ENCODE data around the gene MDM4.
"Not testable (repeated sequence)": the region's sequence is repeated elsewhere in the genome, so short reads cannot be mapped to it uniquely, and the experiment has no call there.

The MDM4 gene

DNA sequence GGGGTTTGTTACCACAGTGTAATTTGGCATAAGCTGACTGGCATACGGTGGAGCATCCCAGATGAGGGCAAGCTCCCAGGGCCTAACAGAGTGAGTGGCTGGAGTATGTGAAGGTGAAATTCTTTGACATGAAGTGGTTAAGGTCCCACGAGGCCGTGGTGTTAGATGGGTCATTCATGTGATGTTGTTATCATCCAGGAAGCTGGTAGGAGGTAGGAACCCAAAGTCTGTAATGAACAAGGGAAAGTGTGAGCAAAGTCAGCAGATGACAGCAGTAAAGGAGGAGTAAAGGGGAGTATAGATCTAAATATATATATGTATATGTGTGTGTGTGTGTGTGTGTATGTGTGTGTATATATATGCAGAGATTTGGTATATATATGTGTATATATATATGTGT lies 47.6 kb downstream of the MDM4 start:
- DNase-seq = no peak

DNA sequence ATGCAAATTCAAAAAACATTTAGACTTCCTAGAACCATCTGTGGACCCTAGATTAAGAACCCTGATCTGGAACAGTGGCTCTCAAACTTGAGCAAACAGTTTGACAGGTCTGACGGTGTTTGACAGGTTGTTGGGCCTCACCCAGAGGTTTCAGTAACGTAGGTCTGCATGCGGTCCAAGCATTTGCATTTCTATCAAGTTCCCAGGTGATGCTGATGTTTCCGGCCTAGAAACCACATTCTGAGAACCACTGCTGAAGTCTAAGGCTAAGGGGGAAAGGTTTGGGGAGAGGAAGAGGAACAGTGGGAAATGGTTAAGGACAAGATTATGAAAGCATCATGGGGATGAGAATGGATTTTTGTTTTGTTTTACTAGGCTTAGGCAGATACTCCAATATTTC lies 48.6 kb downstream of the MDM4 start:
- no peak for DNase-seq

GRCh38 chr1:204565617-204566582 lies 49.7 kb downstream of the MDM4 start:
- peak; percentile 67 to 74 for DNase-seq

DNA sequence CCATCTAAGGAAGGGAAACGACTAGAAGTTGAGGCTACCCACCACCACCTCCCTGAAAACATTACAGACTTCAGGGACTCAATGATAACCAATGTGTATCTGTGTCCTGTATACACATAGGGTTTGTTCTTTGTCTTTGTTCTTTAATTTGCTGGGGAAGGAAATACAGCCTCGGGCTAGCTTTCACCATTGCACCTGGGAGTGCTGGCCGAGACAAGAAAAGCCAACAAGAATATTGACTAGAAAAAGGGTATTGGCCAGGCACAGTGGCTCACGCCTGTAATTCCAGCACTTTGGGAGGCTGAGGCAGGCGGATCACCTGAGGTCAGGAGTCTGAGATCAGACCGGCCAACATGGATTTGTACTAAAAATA lies 50.4 kb downstream of the MDM4 start:
- no peak for DNase-seq

GRCh38 chr1:204567071-204567470 lies 50.9 kb downstream of the MDM4 start:
- DNase-seq = no peak

DNA sequence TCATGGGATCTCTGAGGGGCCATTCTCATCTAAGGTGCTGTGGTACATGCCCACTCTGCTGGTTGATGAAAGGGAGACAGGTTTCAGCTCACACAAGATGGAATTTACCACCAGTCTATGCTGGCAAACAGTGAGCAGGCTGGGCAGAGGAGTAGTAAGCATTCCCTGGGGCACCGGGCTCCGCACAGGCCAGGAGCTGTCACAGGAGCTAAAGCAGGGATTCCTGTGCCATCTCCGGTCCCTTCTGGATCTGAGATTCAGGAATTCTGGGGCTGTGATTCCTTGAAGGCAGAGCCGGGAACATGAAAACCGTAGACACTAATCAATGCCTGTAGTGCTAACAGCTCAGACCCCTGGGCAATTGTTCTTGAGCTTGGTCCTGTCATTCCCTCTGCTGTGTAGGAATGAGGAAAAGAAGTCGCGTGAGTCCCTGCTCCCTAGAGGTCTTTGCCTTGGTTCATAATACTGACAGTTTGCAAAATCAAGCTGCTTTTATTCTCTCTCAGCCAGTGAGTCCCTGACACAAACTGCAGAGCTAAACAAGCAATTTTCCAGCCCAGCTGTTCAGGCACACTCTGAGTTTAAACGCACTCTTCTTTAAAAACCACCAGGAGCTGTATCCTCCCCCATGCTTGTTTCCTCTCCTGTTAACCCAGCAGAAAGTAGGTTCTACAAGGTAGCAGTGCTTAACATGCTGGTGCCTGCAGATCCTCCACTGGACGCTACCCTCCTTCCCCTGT lies 52.5 kb downstream of the MDM4 start:
- no peak for DNase-seq

DNA sequence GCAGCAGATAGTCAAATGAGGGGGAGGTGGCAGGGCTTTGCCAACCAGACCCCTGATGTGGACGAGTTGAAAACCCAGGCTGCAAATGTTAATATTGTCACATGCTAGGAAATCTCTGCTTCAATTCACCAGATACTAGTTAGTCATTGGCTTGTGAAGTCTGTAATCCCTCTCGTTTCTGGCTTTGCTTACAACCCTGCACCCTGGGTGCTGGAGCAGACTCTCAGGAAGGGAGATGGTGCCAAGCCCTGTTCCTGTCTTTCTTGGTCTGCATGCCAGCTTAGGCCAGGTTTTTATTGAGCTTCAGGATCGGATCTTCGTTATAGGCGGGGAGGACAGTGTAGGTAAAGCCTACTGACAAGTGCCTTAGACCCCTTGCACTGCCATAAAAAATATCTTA lies 53.3 kb downstream of the MDM4 start:
- DNase-seq = no peak

- DNase-seq = not testable (repeated sequence)
Measured at GRCh38 chr1:204570021-204570420, 53.8 kb downstream of the MDM4 start.

GRCh38 chr1:204571128-204571527 lies 54.9 kb downstream of the MDM4 start:
- no peak for DNase-seq

- DNase-seq = no peak
Measured at GRCh38 chr1:204571631-204572030, 55.4 kb downstream of the MDM4 start.

GRCh38 chr1:204572923-204573922 lies 57.0 kb downstream of the MDM4 start:
- no peak for DNase-seq

DNA sequence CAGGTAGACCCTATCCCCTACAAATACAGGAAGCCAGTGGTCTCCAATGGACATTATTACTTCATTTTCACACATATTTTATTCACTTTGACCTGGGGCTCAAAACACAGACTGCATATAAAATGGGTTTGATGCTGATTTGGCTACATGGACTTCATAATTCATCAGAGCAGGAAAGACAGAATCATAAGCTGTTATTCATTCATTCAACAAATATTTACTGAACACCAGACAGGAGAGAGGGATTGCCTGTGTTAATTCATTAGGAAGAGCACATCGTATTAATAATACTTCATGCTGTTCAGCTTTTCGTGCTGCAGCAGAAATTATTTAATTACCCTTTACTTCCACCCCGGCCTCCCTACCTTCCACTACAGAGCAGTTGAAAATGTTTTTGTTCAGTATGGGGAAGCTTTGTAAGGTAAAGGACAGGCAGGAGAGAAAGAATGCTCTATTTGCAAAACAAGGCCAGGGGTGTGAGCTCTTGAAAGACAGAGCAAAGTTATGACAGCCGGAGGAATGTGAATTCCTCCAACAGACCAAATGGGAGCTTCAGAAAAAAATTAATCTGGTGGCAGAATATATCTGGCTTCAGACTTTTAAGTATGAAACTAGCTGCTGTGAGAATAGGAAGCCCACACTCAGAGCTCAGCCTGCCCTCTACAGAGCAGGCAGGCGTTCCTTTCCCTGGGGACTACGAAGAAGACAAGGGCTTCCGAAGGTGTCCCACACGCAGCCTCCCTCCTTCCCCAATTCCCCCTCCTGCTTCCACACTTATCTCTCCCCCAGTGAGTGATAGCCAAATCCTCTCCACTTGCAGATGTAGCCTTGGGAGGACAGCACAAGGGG lies 58.0 kb downstream of the MDM4 start:
- DNase-seq = no peak

DNA sequence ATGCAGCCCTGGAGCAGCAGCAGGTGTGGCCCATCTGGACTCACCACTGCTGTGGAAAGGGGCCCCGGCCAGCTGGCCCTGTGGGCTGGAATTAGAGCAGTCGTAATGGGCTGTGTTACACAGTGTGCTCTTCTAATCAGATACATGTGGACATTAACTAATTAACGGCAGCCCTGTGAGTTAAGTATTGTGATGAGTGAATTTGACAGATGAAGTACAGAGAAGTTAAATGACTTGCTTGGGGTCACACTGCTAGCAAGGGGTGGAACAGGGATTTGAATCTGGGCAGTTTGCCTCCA lies 58.6 kb downstream of the MDM4 start:
- DNase-seq = peak; percentile 46 to 49

- no peak for DNase-seq
Measured at GRCh38 chr1:204575221-204576190, 59.3 kb downstream of the MDM4 start.

DNA sequence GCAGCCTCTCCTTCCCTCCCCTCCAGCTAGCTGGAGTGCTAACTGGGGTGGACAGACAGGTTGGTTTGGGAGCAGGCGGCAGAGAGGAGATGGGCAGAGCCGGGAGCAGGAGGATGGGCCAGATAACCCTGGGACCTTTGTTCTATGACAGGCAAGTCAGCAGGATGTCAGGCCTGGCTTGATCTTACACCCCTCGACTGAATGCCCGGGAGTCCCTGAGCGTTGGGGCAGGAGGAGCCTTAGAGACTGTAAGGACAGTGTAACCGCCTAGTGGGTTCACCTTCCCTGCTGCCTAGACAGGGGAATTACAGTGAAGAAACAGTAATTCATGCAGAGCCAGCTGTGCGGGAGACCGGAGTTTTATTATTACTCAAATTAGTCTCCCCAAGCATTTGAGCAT lies 60.2 kb downstream of the MDM4 start:
- no peak for DNase-seq

- no peak for DNase-seq
Measured at GRCh38 chr1:204577794-204578478, 61.7 kb downstream of the MDM4 start.

GRCh38 chr1:204578867-204579664 lies 62.9 kb downstream of the MDM4 start:
- no peak for DNase-seq

GRCh38 chr1:204579681-204580080 lies 63.5 kb downstream of the MDM4 start:
- no peak for DNase-seq

- no peak for DNase-seq
Measured at GRCh38 chr1:204580862-204581261, 64.7 kb downstream of the MDM4 start.

Measured in SHP77 (cell line).